Adipose tissue (tissue), 3 donors: ENCODE results near the gene CTRB1. TPM values are rescaled to one million over a fixed set of nuclear protein-coding genes. Genes with fewer than 3 reads are reported as not detected.
A peak's percentile ranks its signal among the peaks of the same experiment; 100 is the strongest.
"Not testable (repeated sequence)": the region's sequence is repeated elsewhere in the genome, so short reads cannot be mapped to it uniquely, and the experiment has no call there.

Experiments
- H3K27ac ChIP-seq: one replicate; pipeline ENCODE4 v1.5.1; 2013; ENCODE audit warnings: low read depth, low read length
- WGBS, 3 donors: extraction: QIAGEN DNeasy Blood & Tissue Kit; methylation state at CpG; one replicate each; pipeline ENCODE4 v1.1.7; 2013; 5-methylcytosine and 5-hydroxymethylcytosine counted together
- polyA plus RNA-seq, 3 donors: library from polyadenylated mRNA; stranded (reverse); fragments of 200-250 nt; gene quantifications; one replicate each; pipeline ENCODE4 v1.2.3, GENCODE V29; 2013
- donor health status: healthy with polysubstance abuse.
- donor health status: Bipolar disorder and iron deficiency.
- donor health status: healthy.

CTRB1 gene
- polyA plus RNA-seq, 3 donors: 1.8 to 25,796 (median 9.4) TPM

DNA sequence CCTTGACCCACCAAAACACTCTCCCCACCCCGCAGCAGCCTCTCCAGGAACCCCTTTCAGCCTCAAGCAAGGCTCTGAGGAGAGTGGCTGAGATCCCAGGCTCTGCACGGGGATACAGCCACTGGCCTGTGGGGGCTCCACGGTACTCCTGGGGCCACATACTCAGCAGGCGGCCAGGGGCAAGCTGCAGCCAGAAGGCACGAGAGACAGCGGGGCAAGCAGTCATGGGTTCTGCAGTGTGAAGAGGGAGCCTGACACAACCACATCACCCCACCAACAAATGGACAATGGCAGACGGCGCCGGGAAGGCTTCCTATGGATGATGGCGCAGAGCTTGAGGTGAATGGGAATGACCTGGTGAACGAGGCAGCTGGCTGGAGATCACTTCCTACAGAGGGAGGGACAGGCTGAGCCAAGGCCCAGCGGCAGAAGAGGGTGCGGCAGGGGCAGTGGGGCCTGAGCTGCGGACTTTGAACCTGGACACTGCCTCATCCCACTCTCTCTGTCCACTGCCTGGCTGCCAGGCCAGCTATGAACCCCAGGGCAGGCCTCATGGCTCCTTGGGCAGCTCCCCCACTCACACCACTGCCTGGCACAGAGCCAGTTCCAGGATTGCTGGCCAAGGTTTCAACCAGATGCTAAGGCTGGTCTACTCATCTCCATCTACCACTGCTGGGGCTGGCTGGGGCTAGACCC, 43.5 kb downstream of the CTRB1 start:
- 59 to 72% (median 68%) methylated on average over 14 of the region's 14 CpGs for WGBS, 3 donors
- H3K27ac ChIP-seq: no peak overlapping the region

DNA sequence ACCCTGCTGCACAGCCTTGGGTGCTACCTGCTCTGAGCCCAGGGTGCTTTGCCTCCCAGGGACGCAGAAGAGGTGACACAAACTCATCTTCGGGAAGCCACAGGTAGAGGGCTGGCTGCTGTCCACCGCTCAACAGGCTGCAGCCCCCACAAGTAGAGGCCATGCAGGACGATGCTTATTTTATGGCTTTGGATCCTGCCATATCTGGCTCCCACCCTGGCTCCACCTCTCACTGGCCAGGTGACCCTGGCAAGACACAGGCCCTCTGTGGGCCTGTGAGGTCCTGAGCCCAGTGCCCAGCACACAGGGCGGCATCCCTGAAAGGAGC, 44.0 kb downstream of the CTRB1 start:
- H3K27ac ChIP-seq: no peak overlapping the region
- 63 to 85% (median 77%) methylated on average over 5 of the region's 5 CpGs for WGBS, 3 donors

DNA sequence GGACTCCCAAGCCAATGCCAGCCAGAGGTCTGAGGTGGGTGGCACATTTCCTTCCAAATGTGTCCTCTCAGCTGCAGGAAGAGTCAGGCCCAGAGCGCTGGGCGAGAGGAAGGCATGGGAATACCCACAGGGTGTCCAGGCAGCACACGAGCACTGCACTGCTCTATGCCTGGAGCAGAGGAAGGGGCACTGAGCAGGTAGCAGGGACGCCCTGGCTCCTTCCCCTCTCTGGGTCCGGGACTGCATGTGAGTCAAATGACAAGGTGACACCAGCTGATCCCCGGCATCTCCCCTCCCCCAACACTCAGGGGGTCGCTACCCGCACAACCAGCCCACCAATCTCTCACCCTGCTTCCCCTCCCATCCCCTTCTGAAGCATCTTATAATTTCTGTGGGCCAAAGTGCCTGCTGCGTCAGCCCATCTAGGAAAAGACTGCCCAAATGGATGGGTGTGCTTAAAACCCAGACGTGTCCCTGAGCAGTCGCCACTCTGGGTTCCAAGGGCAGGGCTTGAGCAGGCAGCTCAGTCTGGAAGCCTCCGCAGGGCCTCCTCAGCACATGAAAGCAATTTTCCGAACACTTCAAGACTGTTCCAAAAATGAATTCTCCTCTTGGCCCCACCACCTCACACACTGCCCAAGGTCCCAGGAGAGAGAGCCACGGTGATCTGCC, 44.6 kb downstream of the CTRB1 start:
- peak overlapping the region; percentile 34 for H3K27ac ChIP-seq
- WGBS, 3 donors: 61 to 73% (median 64%) methylated on average over 14 of the region's 14 CpGs

DNA sequence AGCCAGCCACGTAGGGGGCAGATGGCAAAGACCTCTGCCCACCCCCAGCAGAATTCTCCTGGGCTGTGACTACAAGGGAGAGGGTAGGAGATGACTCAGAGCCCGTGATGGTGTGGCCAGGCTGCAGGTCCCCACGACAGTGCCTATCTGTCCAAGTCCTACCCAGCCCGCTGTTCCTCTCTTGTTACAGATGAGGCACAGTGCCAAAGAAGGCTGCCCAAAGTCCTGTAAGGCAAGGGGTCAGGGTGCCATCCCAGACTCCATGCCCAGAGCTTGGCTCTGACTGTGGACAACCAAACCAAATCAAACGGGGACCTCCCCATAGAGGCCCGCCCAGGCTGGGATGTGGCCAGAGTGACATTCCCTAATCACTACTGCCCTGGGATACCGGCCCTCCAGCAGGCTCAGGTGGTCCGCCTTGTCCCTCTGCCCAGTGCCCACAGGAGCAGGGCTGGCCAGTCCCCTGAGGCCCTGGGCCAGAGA, 45.2 kb downstream of the CTRB1 start:
- peak overlapping the region; percentile 34 for H3K27ac ChIP-seq
- WGBS, 3 donors: 36 to 51% (median 39%) methylated on average over 8 of the region's 8 CpGs

DNA sequence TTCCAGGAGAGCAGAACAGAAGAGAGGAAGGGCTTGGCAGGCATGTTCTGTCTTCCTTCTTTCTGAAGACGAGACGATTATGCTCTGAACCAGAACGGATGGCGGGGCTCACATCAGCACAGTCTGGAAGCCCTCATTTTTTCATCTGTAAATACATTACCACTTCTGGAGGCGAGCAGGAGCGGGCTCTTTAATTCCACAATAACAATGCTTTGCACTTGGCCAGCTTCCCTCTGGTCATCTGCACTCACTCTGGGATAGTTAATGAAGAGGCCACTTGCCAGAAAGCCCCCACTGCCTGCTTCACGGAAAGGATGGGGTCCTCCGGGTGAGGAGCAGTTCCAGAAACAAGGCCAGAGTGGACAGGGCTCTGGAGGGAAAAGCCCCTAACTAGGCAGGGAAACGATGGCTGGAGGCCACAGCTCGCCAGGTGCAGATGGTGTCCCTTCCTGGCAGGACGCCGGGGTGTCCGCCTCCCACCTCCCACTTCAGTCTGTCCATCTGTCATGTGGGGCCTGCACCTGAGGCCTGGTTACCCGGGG, 45.7 kb downstream of the CTRB1 start:
- WGBS, 3 donors: 19 to 33% (median 31%) methylated on average over 14 of the region's 14 CpGs
- no peak overlapping the region for H3K27ac ChIP-seq

DNA sequence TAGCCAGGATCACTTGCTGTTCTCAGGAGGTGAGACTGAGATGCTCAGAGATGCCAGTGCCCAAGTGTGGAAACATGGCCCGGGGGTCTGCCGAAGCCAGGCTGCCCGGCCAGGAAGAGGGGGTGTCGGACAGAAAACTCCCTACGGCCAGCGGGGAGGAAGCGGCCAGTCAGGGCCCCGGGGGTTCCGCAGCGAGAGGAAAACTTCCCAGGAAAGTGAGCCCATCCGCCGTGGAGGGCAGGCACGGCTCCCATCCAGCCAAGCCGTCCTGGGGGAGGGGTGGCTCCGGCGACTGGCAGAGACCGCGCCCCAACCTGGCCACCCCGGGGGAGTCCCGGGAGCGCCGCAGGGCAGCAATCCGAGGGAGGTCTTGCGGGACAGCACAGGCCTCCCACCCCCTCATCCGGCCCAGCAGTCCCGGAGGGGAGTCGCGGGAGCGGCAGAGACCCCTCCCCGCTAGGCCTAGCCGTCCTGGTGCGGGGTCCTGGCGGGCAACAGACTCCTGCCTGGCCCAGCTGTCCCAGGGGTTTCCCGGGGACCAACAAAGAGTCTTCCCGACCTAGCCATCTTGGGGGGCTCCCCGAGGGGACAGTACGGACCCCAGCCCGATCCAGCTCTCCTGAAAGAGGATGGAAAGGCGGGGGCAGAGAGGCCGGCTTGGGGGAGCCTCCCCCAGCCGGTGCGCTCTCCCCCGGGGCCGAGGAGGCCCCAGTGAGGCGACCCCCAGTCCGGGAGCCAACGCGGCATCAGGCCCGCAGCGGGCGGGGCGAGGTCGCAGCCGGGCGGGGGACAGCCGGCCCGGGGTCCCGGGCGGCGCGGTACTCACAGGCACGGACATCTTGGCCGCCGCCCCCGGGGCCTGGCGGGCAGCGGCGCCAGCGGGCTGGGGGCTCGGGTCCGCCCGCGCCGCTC, 46.5 kb downstream of the CTRB1 start:
- peak overlapping the region; percentile 88 for H3K27ac ChIP-seq
- 1 to 2% (median 1%) methylated on average over 35 to 74 of the region's 74 CpGs for WGBS, 3 donors

DNA sequence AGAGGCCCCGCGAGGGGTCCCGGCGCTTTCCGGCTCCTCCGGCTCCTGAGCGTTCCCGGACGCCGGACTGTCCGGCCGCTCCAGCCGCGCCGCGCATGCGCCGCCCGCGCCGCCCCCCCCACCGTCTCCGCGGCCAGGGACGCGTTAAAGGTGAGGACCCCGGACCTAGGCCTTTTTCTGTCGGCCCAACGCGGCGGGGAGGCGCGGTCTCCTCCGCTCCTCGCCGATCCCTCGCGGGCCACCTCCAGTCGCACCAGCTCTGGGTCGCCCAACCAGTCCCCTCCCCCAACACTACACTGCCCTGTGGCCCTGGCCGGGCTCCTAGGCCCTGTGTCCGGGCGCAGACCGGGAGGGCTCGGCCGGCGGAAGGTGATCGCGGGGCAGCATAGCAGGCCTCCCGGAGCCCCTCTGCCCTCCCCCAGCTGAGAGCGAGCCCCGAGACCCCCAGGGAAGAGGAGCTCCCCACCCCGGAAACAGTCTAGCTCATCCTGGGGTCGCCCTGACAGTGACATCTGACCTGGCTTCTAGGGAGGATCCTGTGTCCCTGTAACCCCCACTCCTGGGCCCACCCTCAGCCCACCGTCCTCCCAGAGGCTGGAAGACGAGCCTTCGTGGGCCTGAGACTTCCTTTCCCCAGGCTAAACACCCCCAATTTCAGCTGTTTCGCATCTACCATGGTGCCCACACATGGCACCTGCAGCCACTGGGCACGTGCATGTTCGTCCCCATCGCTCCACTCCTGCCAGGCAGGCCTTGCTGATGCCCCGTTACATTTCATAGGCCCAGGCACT, 47.3 kb downstream of the CTRB1 start:
- H3K27ac ChIP-seq: peak overlapping the region; percentile 88
- 9 to 14% (median 10%) methylated on average over 32 to 62 of the region's 62 CpGs for WGBS, 3 donors

DNA sequence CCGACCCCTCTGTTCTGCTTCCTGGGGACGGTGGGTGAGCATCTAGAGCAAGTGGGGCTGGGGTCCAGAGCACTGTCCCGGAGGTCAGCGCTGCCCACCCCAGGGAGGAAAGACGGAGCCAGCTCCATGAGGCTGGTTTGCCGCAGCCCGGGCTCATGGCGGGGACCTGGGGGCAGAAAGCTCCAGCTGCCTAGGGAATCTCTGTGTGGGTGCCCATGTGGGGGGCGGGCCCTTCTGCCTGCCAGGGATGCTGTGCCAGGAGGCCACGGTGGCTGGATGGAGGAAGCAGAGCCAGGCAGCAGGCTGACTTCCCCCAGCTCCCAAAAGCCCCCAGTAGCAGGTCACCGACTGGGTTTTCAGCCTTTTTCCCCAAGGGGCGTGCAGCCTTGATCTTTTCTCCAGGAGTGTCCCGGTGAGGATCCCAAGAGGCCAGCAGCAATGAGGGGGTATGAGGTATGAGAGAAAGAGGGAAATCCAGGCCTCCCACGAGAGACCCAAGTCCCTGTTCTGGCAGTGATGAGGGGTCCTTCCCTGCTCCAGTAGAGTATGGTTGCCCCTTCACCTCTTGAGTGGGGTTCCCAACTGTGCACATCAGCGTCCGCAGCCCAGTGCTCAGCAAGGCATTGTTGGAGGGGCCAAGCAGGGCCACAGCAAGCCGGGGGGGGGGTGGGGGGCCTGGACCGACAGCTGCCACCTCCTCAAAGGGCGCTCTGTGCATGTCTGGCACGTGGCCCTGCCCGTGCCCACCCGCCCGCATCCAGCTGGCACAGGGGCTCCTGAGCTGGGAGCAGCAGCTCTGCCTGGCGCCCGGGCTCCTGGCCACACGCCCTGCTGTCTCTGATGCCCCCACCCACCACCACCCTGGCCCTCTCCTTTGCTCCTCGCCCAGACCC, 48.2 kb downstream of the CTRB1 start:
- WGBS, 3 donors: 82 to 84% (median 83%) methylated on average over 24 to 27 of the region's 27 CpGs
- H3K27ac ChIP-seq: no peak overlapping the region

DNA sequence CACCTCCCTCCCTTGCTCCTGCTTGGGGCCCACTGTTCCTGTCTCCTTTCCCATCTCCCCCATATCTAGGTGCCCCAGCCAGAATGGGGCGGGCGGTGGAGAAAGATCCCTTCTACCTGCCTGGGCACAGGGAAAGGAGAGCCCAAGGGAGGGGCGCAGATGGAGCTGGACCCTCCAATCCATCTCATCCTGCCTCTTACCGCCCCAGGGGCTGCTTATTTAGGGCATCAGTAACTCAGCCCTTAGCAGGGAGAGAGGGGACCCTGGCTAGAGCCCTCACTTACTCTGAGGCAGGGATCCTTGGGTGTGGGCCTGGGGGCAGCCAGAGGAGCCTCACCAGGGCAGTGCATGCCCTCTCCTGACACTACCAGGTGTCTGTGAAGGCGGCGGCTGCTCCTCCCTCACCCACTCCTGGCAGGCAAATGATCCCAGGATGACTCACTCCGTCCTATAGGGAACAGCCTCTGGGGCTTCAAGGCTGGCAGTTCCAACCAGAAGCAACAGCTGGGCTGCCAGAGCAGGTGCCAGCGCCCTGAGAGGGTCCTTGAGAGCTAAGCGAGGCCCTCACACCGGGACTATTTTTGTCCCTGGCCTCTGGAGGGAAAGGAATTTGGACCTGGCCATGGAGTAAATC, 49.0 kb downstream of the CTRB1 start:
- WGBS, 3 donors: 44 to 75% (median 74%) methylated on average over 9 to 10 of the region's 10 CpGs
- no peak overlapping the region for H3K27ac ChIP-seq

DNA sequence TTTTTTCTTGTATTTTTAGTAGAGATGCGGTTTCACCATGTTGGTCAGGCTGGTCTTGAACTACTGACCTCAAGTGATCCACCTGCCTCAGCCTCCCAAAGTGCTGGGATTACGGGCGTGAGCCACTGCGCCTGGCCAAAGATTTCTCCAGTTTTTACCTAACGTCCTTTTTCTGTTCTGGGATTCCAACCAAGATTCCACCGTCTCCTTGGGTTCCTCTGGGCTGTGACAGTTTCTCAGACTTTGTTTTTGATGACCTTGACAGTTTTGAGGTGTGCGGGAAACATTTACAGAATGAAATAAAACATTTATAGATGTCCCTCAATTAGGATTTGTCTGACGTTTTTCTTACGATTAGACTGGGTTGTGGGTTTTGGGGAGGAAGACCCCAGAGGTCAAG, 50.6 kb downstream of the CTRB1 start:
- WGBS, 3 donors: 32 to 82% (median 59%) methylated on average over 9 of the region's 9 CpGs
- not testable (repeated sequence) for H3K27ac ChIP-seq

DNA sequence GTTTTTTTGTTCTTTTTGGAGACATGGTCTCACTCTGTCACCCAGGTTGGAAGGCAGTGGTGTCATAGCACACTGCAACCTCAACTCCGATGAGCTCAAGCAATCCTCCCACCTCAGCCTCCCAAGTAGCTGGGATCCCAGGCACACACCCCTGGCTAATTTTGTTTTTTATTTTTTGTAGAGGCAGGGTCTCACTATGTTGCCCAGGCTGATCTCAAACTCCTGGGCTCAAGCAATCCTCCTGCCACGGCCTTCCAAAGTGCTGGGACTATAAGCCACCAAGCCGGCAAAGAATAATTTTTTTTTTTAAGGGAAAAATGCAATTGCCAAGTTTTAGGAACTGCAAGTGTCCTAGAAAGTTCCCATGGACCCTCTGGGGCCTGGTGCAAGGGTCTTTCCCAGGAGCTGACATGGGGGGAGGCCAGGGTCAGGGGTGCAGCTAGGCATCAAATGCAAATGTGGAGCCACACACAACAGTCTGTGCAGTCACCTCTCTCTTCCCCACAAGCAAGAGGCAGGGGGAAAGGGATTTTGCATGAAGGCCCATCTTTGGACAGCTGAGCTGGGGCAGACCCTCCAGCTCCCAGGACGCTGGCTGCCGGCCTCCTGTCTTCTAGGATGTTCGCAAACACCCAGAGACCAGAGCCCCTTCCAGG, 52.8 kb downstream of the CTRB1 start:
- 72 to 91% (median 89%) methylated on average over 6 of the region's 6 CpGs for WGBS, 3 donors
- H3K27ac ChIP-seq: no peak overlapping the region

DNA sequence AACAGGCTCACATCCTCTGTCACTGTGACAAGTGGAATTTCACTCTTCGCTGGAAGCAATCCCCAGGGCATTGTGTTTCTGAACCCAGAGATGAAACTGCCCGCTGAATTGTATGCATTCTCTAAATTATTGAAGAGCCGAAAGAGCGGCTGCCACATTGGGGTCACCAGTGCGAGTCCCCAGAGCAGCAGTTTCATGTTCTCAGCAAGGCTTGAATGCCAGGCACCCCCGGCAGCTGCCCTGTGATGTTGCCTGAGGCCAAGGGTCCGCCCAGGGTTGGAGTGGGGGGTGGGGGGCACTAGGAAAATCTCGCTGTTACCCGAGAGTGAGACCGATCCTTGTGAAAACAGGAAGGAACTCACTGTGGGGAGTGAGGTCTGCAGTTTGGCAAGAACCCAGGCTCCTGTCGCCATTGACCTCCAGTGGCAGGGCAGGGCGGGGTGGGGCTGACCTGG, 53.3 kb downstream of the CTRB1 start:
- WGBS, 3 donors: 35 to 60% (median 36%) methylated on average over 12 of the region's 12 CpGs
- no peak overlapping the region for H3K27ac ChIP-seq

DNA sequence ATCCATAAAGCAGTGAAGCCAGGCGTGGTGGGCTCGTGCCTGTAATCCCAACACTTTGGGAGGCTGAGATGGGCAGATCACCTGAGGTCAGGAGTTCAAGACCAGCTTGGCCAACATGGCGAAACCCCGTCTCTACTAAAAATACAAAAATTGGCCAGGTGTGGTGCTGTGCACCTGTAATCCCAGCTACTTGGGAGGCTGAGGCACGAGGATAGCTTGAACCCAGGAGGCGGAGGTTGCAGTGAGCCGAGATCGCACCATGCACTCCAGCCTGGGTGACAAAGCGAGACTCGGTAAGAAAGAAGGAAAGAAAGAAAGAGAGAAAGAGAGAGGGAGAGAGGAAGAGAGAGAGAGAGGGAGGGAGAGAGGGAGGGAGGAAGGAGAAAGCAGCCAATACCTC, 53.8 kb downstream of the CTRB1 start:
- 91 to 93% (median 93%) methylated on average over 10 of the region's 10 CpGs for WGBS, 3 donors
- H3K27ac ChIP-seq: not testable (repeated sequence)

DNA sequence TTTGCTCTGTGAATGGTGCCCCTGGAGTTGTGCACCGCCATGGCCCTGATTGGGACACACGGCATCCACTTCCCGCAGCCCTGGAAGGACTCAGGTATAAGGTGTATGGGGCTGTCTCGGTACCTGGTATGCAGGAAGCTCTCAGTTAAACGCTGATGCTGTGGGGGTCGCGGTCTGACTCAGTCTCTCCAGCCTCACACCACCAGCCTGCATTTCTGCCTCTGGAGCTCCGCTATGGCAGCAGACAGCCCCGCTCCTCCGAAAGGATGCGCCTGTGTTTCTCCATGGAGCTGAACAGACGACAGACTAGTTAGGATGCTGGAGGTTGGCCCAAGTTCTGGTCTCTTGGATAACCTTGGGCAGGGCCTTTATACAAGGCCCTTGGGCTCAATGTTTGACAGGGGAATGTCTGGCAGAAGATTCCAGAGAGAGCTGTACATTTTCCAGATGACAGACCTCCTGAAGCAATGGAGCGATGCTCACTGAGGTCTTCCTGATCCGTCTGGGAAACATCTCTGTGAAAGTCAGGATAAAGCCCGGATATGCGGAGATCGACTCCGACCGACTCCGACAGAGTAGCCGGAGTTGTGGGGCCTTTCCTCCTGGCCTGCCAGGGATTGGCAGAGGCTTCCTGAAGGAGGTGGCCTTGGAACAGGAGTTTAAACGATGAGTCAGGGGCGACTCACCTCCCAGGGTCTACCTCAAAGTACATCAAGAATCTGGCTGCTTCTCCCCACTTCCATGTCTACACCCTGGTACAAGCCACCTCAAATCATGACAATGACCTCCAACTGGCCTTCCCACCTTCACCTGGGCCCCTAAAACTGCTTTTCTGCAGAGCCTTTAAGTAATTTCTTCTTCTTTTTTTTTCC, 54.5 kb downstream of the CTRB1 start:
- no peak overlapping the region for H3K27ac ChIP-seq
- WGBS, 3 donors: 84 to 88% (median 87%) methylated on average over 23 of the region's 23 CpGs
